Neural cell (in vitro differentiated cells): Measurements from ENCODE around the gene COL5A1.

Experiments used
- MXI1 ChIP-seq: fragments of 450-650 bp; conservative IDR thresholded peaks from 2 replicates; pipeline ENCODE4 v1.6.1; 2014; ENCODE audit warnings: antibody characterized with exemption, mild to moderate bottlenecking; ENCODE audit not compliant: poor library complexity, severe bottlenecking
- REST ChIP-seq: IDR thresholded peaks from 2 replicates; pipeline ENCODE4 v1.6.1; 2012; ENCODE audit warnings: borderline replicate concordance
- TF ChIP-seq, protein P1 (sequence below): fragments of 450-650 bp; IDR thresholded peaks from 2 replicates; pipeline ENCODE4 v1.5.1; 2014; ENCODE audit warnings: antibody characterized with exemption, mild to moderate bottlenecking, moderate library complexity; ENCODE audit not compliant: poor library complexity, severe bottlenecking

GRCh38 chr9:134626571-134627416, 14.8 kb upstream of the COL5A1 start:
- TF ChIP-seq, protein P1, sequence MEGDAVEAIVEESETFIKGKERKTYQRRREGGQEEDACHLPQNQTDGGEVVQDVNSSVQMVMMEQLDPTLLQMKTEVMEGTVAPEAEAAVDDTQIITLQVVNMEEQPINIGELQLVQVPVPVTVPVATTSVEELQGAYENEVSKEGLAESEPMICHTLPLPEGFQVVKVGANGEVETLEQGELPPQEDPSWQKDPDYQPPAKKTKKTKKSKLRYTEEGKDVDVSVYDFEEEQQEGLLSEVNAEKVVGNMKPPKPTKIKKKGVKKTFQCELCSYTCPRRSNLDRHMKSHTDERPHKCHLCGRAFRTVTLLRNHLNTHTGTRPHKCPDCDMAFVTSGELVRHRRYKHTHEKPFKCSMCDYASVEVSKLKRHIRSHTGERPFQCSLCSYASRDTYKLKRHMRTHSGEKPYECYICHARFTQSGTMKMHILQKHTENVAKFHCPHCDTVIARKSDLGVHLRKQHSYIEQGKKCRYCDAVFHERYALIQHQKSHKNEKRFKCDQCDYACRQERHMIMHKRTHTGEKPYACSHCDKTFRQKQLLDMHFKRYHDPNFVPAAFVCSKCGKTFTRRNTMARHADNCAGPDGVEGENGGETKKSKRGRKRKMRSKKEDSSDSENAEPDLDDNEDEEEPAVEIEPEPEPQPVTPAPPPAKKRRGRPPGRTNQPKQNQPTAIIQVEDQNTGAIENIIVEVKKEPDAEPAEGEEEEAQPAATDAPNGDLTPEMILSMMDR = no peak
- TF ChIP-seq MXI1 (no peak), REST (no peak)
